IPS-18a (cell line): ENCODE measurements around the gene NMT2.

ENCODE experiments used
- H3K27ac ChIP-seq: one replicate; pipeline ENCODE4 v1.5.1; 2013; ENCODE audit warnings: low read length
- H3K27me3 ChIP-seq: one replicate; pipeline ENCODE4 v1.6.1; 2013; ENCODE audit warnings: mild to moderate bottlenecking, low read length; ENCODE audit not compliant: control insufficient read depth, insufficient read depth
- H3K36me3 ChIP-seq: one replicate; pipeline ENCODE4 v1.6.1; 2013; ENCODE audit warnings: low read depth, low read length; ENCODE audit not compliant: control insufficient read depth
- H3K4me1 ChIP-seq: one replicate; pipeline ENCODE4 v1.6.1; 2013; ENCODE audit warnings: low read depth, low read length; ENCODE audit not compliant: control insufficient read depth
- H3K4me3 ChIP-seq: one replicate; pipeline ENCODE4 v1.5.1; 2013; ENCODE audit warnings: low read length
- H3K9ac ChIP-seq: one replicate; pipeline ENCODE4 v1.6.1; 2013; ENCODE audit warnings: mild to moderate bottlenecking, low read length, moderate library complexity
- H3K9me3 ChIP-seq: one replicate; pipeline ENCODE4 v1.6.1; 2013; ENCODE audit warnings: low read depth, low read length; ENCODE audit not compliant: control insufficient read depth

NMT2 gene

DNA sequence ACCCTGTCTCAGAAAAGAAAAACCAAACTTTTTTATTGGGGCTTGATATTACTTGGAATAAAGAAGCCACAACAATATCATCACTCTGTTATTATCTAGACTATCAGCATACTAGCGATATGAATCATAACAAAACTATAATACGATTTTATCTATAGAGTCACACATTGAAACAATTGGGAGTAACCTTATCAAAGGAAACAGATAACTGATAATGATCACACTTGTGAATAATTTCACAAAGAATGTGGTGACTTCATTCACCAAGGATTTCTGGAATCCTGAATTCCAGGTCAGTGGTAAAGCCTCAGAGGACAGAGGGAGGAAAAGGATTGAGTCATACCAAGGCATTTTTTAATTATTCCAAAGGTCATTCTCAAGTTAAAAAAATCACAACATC lies 32.1 kb upstream of the NMT2 start:
- Histone ChIP-seq H3K9me3 (no peaks in the 10 kb centered on the region), H3K27ac (no peak overlapping the region), H3K4me1 (peaks cover 6% of the 10 kb centered on the region), H3K27me3 (no peaks in the 10 kb centered on the region), H3K36me3 (no peaks in the 10 kb centered on the region), H3K4me3 (no peak overlapping the region), H3K9ac (no peak overlapping the region)

DNA sequence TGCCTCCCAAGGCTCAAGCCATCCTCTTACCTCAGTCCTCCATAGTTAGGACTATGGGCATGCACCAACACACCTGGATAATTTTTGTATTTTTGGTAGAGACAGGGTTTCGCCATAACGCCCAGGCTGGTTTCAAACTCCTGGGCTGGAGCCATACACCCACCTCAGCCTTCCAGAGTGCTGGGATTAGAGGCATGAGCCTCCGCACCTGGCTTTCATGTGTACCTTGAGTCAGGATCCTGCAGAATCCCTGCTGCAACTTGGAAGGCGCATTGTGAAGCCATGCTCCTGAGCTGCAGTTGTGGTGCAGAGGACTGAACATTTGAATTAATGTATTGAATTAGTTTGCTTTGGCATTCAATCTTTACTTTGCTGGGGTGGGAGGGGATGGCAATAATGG lies 29.4 kb upstream of the NMT2 start:
- H3K27ac ChIP-seq = no peak overlapping the region
- no peak overlapping the region for H3K4me3 ChIP-seq
- no peaks in the 10 kb centered on the region for H3K9me3 ChIP-seq
- no peaks in the 10 kb centered on the region for H3K36me3 ChIP-seq
- no peaks in the 10 kb centered on the region for H3K27me3 ChIP-seq
- H3K9ac ChIP-seq = no peak overlapping the region
- H3K4me1 ChIP-seq = peaks cover 6% of the 10 kb centered on the region

DNA sequence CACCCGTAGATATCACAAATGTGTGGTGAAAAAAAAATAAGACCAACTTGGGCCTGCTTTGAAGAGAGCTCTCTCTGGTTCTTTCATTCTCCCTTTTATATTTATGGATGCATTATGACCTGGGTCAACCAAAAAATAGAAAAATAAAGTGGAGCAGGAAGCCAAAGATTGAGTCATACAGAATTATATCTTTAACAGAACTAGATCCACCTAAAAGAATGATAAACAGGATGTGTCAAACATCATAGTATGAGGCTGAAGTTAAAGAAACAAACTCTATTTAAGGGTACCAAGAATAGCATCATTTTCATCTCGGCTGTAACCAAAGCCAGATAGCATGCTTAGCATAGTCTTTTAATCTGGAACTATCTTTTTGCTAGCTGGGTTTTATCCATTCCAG lies 28.8 kb upstream of the NMT2 start:
- no peak overlapping the region for H3K9ac ChIP-seq
- H3K9me3 ChIP-seq = no peaks in the 10 kb centered on the region
- H3K27me3 ChIP-seq = no peaks in the 10 kb centered on the region
- H3K4me1 ChIP-seq = peaks cover 6% of the 10 kb centered on the region
- no peak overlapping the region for H3K4me3 ChIP-seq
- no peak overlapping the region for H3K27ac ChIP-seq
- no peaks in the 10 kb centered on the region for H3K36me3 ChIP-seq

DNA sequence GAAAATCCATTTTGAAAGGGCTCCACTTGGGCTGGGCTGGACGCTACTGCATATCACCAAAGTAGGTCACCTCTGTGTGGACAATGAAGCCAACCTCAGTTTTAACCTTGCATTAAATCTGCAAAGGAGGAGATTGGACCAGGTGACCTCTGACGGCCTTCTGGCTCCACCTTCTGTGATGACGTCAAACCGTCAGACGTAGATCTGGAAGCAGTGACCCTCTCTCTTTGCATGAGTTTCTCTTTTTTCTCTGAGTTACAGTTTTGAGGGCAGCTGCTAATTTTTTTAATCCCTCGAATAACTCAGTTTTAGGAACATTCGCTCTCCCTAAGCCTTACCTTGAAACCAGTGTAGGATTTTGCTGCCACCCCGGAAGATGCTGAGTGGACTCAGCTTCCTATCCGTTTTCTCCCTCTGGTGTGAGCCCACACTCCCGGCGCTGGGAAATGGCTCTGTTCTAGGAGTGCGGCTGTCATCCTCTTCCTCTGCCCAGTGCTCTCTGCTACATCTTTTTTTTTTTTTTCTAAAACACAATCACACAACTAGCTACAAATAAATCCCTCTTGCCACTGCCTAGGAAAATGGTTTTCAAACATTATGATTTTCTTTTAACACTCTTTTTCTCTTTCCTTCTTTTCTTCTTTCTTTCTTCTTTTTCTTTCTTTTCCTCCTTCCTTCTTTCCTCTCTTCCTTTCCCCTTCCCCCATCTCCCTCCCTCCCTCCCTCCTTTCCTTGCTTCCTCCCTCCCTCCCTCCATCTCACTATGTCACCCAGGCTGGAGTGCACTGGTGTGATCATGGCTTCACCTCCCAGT lies 27.7 kb upstream of the NMT2 start:
- Histone ChIP-seq H3K9ac (no peak overlapping the region), H3K4me1 (peaks cover 6% of the 10 kb centered on the region)

DNA sequence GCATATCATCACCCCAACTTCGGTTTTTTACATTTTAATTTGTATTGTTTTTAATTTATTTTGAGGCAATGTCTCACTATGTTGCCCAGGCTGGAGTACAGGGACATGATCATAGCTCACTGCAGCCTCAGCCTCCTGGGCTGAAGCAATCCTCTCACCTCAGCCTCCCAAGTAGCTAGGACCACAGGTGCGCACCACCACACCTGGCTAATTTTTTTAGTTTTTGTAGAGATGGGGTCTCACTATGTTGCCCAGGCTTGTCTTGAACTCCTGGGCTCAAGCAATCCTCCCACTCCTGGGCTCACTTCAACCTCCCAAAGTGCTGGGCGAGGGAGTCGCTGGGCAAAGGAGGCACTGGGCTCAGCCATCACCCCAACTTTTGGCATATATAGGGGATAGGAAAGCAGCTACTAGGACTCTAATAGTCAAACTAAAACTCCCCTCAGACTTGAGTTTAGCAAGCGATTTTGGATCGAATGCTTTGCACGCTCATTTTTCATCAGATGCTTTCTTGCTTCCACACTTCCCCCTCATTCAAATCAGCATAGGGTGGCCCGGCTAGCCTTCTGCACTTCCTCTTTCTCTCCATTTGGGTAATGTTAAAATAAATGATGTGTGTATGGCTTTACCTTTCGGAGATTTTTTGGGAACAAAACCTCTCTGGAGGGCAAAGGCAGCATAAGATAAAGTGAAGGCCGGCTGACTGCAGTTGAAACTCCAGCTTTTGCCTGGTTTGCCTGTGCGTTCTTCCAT lies 20.8 kb upstream of the NMT2 start:
- H3K36me3 ChIP-seq = no peaks in the 10 kb centered on the region
- no peaks in the 10 kb centered on the region for H3K27me3 ChIP-seq
- no peaks in the 10 kb centered on the region for H3K4me1 ChIP-seq
- H3K9ac ChIP-seq = no peak overlapping the region
- H3K4me3 ChIP-seq = no peak overlapping the region
- H3K27ac ChIP-seq = no peak overlapping the region
- H3K9me3 ChIP-seq = no peaks in the 10 kb centered on the region

More for the DNA sequence above, 27.7 kb upstream of the NMT2 start:
- Histone ChIP-seq H3K4me3 (no peak overlapping the region), H3K27ac (no peak overlapping the region), H3K9me3 (no peaks in the 10 kb centered on the region), H3K36me3 (no peaks in the 10 kb centered on the region), H3K27me3 (no peaks in the 10 kb centered on the region)

DNA sequence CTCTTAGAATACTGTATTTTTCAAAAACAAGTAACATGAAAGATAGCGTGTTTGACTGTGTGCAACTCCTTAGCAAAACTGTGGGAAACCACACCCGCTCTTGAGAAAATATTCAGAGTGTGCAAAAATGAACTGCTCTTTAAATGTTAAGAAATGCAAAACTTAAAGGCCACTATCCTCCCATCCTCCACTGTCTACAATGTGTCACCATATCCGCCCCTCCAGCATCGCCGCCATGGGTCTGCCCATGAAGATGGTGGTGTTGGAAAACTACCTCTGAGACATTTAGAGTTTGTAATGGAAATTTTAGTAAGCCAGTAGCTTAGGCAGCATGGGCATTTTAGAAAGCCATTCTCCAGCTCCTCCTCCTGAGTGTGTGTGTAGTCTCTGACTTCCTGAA lies 20.1 kb upstream of the NMT2 start:
- Histone ChIP-seq H3K4me3 (no peak overlapping the region), H3K9me3 (no peaks in the 10 kb centered on the region), H3K4me1 (no peaks in the 10 kb centered on the region), H3K36me3 (no peaks in the 10 kb centered on the region), H3K27me3 (no peaks in the 10 kb centered on the region), H3K27ac (no peak overlapping the region), H3K9ac (no peak overlapping the region)

DNA sequence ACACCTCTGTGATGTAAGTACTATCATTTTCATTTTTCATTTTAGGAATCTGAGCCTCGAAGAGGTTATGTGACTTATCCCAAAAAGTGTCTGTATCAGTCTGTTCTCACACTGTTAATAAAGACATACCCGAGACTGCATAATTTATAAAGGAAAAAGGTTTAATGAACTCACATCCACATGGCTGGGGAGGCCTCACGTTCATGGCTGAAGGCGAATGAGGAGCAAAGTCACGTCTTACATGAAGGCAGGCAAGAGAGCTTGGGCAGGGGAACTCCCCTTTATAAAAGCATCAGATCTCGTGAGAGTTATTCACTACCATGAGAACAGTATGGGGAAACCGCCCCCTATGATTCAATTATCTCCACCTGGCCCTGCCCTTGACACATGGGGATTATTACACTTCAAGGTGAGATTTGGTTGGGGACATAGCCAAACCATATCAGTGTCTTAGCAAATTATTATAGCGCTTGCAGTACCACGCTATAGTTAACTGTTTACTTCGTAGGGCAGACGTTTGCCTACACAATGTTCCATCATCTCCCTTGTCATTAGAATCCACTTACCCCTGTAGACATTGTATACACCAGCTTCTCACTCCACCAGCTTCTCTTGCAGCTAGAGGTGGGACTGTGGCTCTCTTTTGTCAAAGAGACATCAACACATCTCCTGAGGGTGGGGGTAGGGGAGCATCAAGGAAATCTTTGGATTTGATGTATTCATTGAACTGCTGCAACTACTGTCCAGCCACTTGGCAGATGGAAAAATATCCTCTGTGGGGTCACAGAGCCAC lies 15.4 kb upstream of the NMT2 start:
- no peaks in the 10 kb centered on the region for H3K9me3 ChIP-seq

DNA sequence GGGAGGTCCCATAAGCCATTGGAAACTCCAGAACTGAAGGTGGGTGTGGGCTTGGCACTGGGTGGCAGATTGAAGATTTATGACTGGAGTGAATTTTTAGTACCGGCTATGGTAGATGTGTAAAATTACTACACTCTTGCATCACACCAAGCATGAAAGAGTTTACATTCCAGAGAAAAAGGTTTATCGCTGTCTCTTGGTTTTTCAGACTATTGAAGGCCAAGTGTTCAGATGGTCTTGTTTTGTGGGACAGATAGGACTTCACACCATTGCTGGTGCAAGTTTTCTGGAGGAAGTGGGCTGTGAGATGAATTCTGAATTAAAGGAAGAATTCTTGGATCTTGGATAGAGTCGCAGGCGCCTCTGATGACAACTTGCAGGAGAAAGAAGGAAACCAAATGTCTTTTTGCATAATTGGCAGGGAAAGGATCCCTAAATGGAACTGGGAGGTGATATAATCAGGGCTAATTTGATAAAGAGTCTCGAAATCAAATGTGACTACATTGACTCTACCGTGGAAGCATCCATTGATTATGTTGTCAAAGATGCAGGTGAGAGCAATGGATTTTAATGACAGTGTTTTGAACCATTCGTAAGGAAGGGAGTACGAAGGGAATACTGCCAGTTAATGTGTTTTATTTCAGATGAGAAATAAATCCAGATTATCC lies 14.2 kb upstream of the NMT2 start:
- no peaks in the 10 kb centered on the region for H3K4me1 ChIP-seq
- no peaks in the 10 kb centered on the region for H3K9me3 ChIP-seq
- no peak overlapping the region for H3K4me3 ChIP-seq
- no peak overlapping the region for H3K27ac ChIP-seq
- no peaks in the 10 kb centered on the region for H3K27me3 ChIP-seq
- no peak overlapping the region for H3K9ac ChIP-seq
- H3K36me3 ChIP-seq = no peaks in the 10 kb centered on the region

More for the DNA sequence above, 15.4 kb upstream of the NMT2 start:
- H3K27me3 ChIP-seq = no peaks in the 10 kb centered on the region
- no peak overlapping the region for H3K27ac ChIP-seq
- H3K4me3 ChIP-seq = no peak overlapping the region
- no peaks in the 10 kb centered on the region for H3K36me3 ChIP-seq
- H3K9ac ChIP-seq = no peak overlapping the region
- H3K4me1 ChIP-seq = no peaks in the 10 kb centered on the region

DNA sequence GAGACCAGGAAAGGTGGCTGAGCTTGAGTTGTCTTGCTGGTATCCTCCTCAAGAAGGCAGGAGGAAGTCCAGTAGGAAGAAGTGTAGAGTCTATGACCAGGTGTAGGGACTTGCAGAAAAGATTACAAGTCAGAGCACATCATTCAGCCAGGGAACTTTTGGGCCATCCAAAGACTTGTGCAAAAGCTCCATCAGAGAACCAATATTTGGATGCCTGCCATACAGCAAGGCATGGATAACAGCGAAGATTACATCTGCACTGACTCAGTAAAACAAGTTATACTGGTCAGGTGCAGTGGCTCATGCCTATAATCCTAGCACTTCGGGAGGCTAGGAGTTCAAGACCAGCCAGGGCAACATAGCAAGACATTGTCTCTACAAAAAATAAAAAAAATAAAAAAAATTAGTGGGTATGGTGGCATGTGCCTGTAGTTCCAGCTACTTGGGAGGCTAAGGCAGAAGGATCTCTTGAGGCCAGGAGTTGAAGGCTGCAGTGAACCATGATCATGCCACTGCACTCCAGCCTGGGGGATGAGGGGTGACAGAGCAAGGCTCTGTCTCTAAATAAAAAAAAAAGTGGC lies 13.2 kb upstream of the NMT2 start:
- Histone ChIP-seq H3K27me3 (no peaks in the 10 kb centered on the region), H3K36me3 (no peaks in the 10 kb centered on the region), H3K27ac (no peak overlapping the region), H3K4me3 (no peak overlapping the region), H3K9ac (no peak overlapping the region), H3K9me3 (no peaks in the 10 kb centered on the region), H3K4me1 (no peaks in the 10 kb centered on the region)

DNA sequence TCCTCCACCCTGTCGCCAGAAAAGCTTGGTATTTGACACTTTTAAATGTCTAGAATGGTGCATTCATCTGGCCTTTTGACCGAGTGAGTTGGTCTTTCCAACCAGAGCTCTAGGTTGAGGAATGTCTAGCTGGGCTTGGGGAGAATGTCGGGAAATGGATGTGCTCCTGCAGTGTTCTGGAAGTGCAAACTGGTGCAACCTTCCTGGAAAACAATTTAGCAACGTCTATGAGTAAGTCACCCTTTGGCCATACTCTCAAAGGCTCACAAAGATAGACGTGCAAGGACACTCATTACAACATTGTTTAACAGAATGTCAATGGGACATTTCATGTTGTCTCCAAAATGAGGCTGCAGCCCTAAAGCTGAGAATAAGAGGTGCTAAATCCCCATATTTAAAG lies 12.2 kb upstream of the NMT2 start:
- no peaks in the 10 kb centered on the region for H3K27me3 ChIP-seq
- H3K4me3 ChIP-seq = no peak overlapping the region
- no peaks in the 10 kb centered on the region for H3K4me1 ChIP-seq
- no peak overlapping the region for H3K9ac ChIP-seq
- H3K27ac ChIP-seq = no peak overlapping the region
- H3K9me3 ChIP-seq = no peaks in the 10 kb centered on the region
- H3K36me3 ChIP-seq = no peaks in the 10 kb centered on the region

DNA sequence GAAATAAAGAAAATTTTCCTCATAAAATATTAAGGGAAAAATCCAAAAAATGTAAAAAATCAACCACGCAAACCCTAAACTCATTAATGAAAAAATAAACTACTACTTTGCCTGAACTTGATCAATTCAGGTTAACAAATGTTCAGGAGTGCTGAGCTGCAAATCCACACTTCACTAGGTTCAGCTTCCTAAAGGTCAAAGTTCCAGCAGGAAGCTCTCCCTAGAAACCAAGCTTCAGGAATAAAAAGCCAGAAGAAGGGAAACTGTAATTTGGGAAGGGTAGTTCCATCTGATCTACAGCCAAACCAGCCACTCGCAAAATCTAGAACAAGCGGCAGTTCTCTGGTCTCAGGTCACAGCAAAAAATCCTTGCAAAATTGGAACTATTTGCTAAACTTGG lies 7.8 kb upstream of the NMT2 start:
- no peaks in the 10 kb centered on the region for H3K27me3 ChIP-seq
- H3K9ac ChIP-seq = no peak overlapping the region
- no peaks in the 10 kb centered on the region for H3K4me1 ChIP-seq
- H3K9me3 ChIP-seq = no peaks in the 10 kb centered on the region
- no peaks in the 10 kb centered on the region for H3K36me3 ChIP-seq
- no peak overlapping the region for H3K4me3 ChIP-seq
- no peak overlapping the region for H3K27ac ChIP-seq
